ENCODE data around the gene BZW2.

DNA sequence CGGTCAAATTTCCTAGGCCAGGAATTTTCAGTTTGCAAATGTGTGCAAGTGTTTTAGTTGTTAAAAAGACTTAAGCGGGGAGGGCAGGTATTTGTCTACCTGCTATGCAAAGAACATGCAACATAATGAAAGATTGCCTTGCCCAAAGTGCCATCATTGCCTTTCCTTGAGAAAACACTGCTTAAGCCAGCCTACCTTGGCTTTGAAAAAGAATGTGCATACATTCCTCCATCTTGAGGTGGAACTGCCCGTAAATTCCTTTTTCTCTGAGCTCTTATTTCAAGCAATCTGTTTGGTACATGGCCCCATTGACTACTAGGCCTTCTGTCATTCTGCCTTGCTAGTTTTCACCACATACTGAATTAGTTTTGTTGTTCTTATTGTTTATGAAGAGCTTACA, 29.3 kb downstream of the BZW2 start:
- TF ChIP-seq, protein P1, sequence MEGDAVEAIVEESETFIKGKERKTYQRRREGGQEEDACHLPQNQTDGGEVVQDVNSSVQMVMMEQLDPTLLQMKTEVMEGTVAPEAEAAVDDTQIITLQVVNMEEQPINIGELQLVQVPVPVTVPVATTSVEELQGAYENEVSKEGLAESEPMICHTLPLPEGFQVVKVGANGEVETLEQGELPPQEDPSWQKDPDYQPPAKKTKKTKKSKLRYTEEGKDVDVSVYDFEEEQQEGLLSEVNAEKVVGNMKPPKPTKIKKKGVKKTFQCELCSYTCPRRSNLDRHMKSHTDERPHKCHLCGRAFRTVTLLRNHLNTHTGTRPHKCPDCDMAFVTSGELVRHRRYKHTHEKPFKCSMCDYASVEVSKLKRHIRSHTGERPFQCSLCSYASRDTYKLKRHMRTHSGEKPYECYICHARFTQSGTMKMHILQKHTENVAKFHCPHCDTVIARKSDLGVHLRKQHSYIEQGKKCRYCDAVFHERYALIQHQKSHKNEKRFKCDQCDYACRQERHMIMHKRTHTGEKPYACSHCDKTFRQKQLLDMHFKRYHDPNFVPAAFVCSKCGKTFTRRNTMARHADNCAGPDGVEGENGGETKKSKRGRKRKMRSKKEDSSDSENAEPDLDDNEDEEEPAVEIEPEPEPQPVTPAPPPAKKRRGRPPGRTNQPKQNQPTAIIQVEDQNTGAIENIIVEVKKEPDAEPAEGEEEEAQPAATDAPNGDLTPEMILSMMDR (IDR thresholded peaks at IDR 0.05): no peak
- TF ChIP-seq POLR2A (IDR thresholded peaks at IDR 0.05): no peak
